ENCODE data around the gene P3H1. TPM values are rescaled to one million over a fixed set of nuclear protein-coding genes. Genes with fewer than 3 reads are reported as not detected.

P3H1 gene
- total and polyA plus RNA-seq, 2 of the 13 experiments (the other 11 are each of a cell fraction or from before 2014, with no cell fraction given) = 64.6 to 120 TPM

- no peak for TF ChIP-seq HINFP (CRISPR knock-in tag; IDR thresholded peaks at IDR 0.05; ENCODE audit: low read depth)
- TF ChIP-seq ZZZ3 (CRISPR knock-in tag; IDR thresholded peaks at IDR 0.05; ENCODE audit: borderline replicate concordance) = no peak
- TF ChIP-seq EED (CRISPR knock-in tag; IDR thresholded peaks at IDR 0.05) = no peak
- no peak for TF ChIP-seq ZFP36L1 (CRISPR knock-in tag; IDR thresholded peaks at IDR 0.05)
- peak; percentile 96 for TF ChIP-seq ZBTB33 (CRISPR knock-in tag; IDR thresholded peaks at IDR 0.05)
- TF ChIP-seq DNMT1 (CRISPR knock-in tag; IDR thresholded peaks at IDR 0.05) = no peak
- TF ChIP-seq ZBTB4 (CRISPR knock-in tag; IDR thresholded peaks at IDR 0.05; ENCODE audit: borderline replicate concordance) = peak; percentile 31; the same call in 1 of the 2 replicates
- TF ChIP-seq ZNF703 (CRISPR knock-in tag; IDR thresholded peaks at IDR 0.05; ENCODE audit: borderline replicate concordance) = no peak
- TF ChIP-seq PBX3 (CRISPR knock-in tag; IDR thresholded peaks at IDR 0.05; ENCODE audit: borderline replicate concordance) = no peak
- peak; percentile 40 for TF ChIP-seq HNF4A (CRISPR knock-in tag; IDR thresholded peaks at IDR 0.05)
- TF ChIP-seq ZNF282 (IDR thresholded peaks at IDR 0.05; ENCODE audit: partially characterized antibody) = no peak
- no peak for TF ChIP-seq ZBTB42 (CRISPR knock-in tag; IDR thresholded peaks at IDR 0.05)
- TF ChIP-seq PAXIP1 (CRISPR knock-in tag; conservative IDR thresholded peaks at IDR 0.05) = no peak
- TF ChIP-seq HOXA9 (CRISPR knock-in tag; IDR thresholded peaks at IDR 0.05; ENCODE audit: borderline replicate concordance) = no peak
These were observed 22.7 kb downstream of the P3H1 start (continued) for GRCh38 chr1:42744148-42744413.

Measured in HepG2 (cell line).